Trophoblast cell (in vitro differentiated cells and primary cell): ENCODE data around the gene NTM.

Source experiments
- DNase-seq, 2 donors: peaks; one replicate each; pipeline ENCODE4 v3.0.0-alpha.2; 2016
- H2AFZ ChIP-seq: 2 replicates; pipeline ENCODE4 v1.6.1; 2013; ENCODE audit warnings: low read length, moderate library complexity, mild to moderate bottlenecking; ENCODE audit not compliant: insufficient read depth, poor library complexity
- H2AK5ac ChIP-seq: 2 replicates; pipeline ENCODE4 v1.6.1; 2013; ENCODE audit warnings: mild to moderate bottlenecking, low read length
- H2BK120ac ChIP-seq: 2 replicates; pipeline ENCODE4 v1.6.1; 2013; ENCODE audit warnings: low read length, mild to moderate bottlenecking, moderate library complexity; ENCODE audit not compliant: insufficient read depth, poor library complexity
- H2BK12ac ChIP-seq: 2 replicates; pipeline ENCODE4 v1.6.1; 2013; ENCODE audit warnings: mild to moderate bottlenecking, low read length, moderate library complexity
- H2BK5ac ChIP-seq: 2 replicates; pipeline ENCODE4 v1.6.1; 2013; ENCODE audit warnings: low read length, low read depth, moderate library complexity, mild to moderate bottlenecking; ENCODE audit not compliant: poor library complexity
- H3K14ac ChIP-seq: 2 replicates; pipeline ENCODE4 v1.6.1; 2013; ENCODE audit warnings: mild to moderate bottlenecking, low read length
- H3K18ac ChIP-seq: 2 replicates; pipeline ENCODE4 v1.6.1; 2013; ENCODE audit warnings: mild to moderate bottlenecking, low read length
- H3K23ac ChIP-seq: 2 replicates; pipeline ENCODE4 v1.6.1; 2013; ENCODE audit warnings: low read length
- H3K27ac ChIP-seq: 2 replicates; pipeline ENCODE4 v1.5.1; 2013; ENCODE audit warnings: low read depth, mild to moderate bottlenecking, inconsistent platforms, low read length, moderate library complexity
- H3K27me3 ChIP-seq: 2 replicates; pipeline ENCODE4 v1.6.1; 2013; ENCODE audit warnings: inconsistent platforms, mild to moderate bottlenecking, low read length, moderate library complexity; ENCODE audit not compliant: insufficient read depth
- H3K36me3 ChIP-seq, 2 experiments: 1 replicate in 1 of 2; 2 replicates in 1 of 2; pipeline ENCODE4 v1.6.1; 2013; ENCODE audit warnings: low read length in 2 of 2, mild to moderate bottlenecking in 2 of 2, moderate library complexity in 1 of 2; ENCODE audit not compliant: insufficient read depth in 2 of 2, control insufficient read depth in 1 of 2
- H3K4ac ChIP-seq: 2 replicates; pipeline ENCODE4 v1.6.1; 2013; ENCODE audit warnings: low read depth, mild to moderate bottlenecking, low read length, moderate library complexity
- H3K4me1 ChIP-seq, 2 experiments: 1 replicate in 1 of 2; 2 replicates in 1 of 2; pipeline ENCODE4 v1.6.1; 2013; ENCODE audit warnings: low read length in 2 of 2, mild to moderate bottlenecking in 2 of 2, moderate library complexity in 1 of 2; ENCODE audit not compliant: insufficient read depth in 2 of 2, control insufficient read depth in 1 of 2
- H3K4me2 ChIP-seq: 2 replicates; pipeline ENCODE4 v1.6.1; 2013; ENCODE audit warnings: inconsistent platforms, mild to moderate bottlenecking, low read length, moderate library complexity
- H3K4me3 ChIP-seq: 2 replicates; pipeline ENCODE4 v1.5.1; 2013; ENCODE audit warnings: mild to moderate bottlenecking, low read depth, low read length, inconsistent platforms
- H3K79me1 ChIP-seq: one replicate; pipeline ENCODE4 v1.6.1; 2013; ENCODE audit warnings: low read length
- H3K79me2 ChIP-seq: 2 replicates; pipeline ENCODE4 v1.6.1; 2013; ENCODE audit warnings: low read length, mild to moderate bottlenecking; ENCODE audit not compliant: control insufficient read depth, insufficient read depth, poor library complexity
- H3K9ac ChIP-seq: 2 replicates; pipeline ENCODE4 v1.6.1; 2013; ENCODE audit warnings: mild to moderate bottlenecking, low read length
- H3K9me3 ChIP-seq: 2 replicates; pipeline ENCODE4 v1.6.1; 2013; ENCODE audit warnings: low read depth, mild to moderate bottlenecking, control low read depth, inconsistent platforms, low read length; ENCODE audit not compliant: insufficient read depth
- H4K12ac ChIP-seq: 2 replicates; pipeline ENCODE4 v1.6.1; 2013; ENCODE audit warnings: low read depth, mild to moderate bottlenecking, low read length, moderate library complexity
- H4K8ac ChIP-seq: 2 replicates; pipeline ENCODE4 v1.6.1; 2013; ENCODE audit warnings: low read depth, mild to moderate bottlenecking, low read length, moderate library complexity
- H4K91ac ChIP-seq: one replicate; pipeline ENCODE4 v1.6.1; 2013; ENCODE audit warnings: low read depth, mild to moderate bottlenecking, low read length, moderate library complexity
- WGBS: extraction: QIAGEN DNeasy Blood & Tissue Kit; methylation state at CpG from one replicate; pipeline ENCODE4 v1.1.7; 2013; ENCODE audit warnings: missing lambda C conversion rate; ENCODE audit not compliant: insufficient read length, insufficient coverage; ENCODE audit errors: extremely low coverage; 5-methylcytosine and 5-hydroxymethylcytosine counted together

Gene NTM

DNA sequence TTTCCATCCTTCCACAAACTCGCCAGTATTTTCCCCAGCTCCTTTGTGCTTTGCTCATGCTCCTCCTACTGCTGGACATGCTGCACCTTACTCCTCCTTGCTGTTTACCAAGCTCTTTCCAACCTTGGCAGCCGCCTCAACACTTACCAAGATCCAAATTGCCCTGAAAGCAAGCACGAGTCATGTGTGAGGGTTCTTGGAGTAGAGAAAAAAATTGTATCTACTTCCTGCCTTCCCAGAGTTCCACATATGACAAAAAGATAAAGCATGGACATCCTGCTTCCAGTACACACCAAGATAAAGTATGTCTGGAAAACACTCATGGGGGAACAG, 767.5 kb downstream of the NTM start:
- Histone ChIP-seq H3K9ac (peak overlapping the region; percentile 62), H3K27me3 (no peaks in the 10 kb centered on the region), H3K14ac (no peak overlapping the region), H3K79me2 (no peaks in the 10 kb centered on the region), H3K36me3 (no peaks in the 10 kb centered on the region), H2AK5ac (no peak overlapping the region), H3K4me2 (no peak overlapping the region), H3K4me3 (no peak overlapping the region), H4K91ac (no peak overlapping the region), H4K12ac (no peak overlapping the region), H3K4ac (no peak overlapping the region), H3K79me1 (no peaks in the 10 kb centered on the region), H3K9me3 (peaks cover 1% of the 10 kb centered on the region), H3K23ac (no peak overlapping the region), H2AFZ (no peak overlapping the region), H3K4me1 (no peaks in the 10 kb centered on the region), H3K27ac (no peak overlapping the region), H4K8ac (no peak overlapping the region), H3K18ac (no peak overlapping the region), H2BK120ac (no peak overlapping the region), H2BK5ac (no peak overlapping the region), H2BK12ac (no peak overlapping the region)
- DNase-seq = no peak
- no CpG with 5 or more reads among the region's 3 CpGs for WGBS

DNA sequence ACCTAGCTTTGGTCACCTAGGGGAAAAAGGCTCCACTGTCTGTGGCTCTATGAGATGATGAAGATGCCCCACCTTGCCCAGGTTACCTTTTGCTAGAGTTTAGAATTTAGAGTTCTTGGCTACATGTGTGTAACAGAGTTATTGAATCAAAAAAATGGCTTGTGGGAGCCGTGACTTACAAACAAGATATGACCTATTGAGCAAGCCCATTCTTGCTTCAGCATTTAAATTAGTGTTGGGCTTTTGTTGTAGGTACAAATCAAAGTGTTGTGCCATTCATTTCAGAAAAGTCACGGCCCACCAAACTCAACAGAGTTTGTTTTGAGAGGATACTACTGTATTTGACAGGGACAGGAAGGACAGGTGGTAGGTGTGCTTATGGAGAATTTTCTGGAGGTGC, 768.8 kb downstream of the NTM start:
- Histone ChIP-seq H3K18ac (no peak overlapping the region), H2AFZ (no peak overlapping the region), H4K8ac (no peak overlapping the region), H3K79me2 (no peaks in the 10 kb centered on the region), H4K12ac (no peak overlapping the region), H3K79me1 (no peaks in the 10 kb centered on the region), H3K4me1 (no peaks in the 10 kb centered on the region), H3K4ac (no peak overlapping the region), H3K23ac (no peak overlapping the region), H2AK5ac (no peak overlapping the region), H3K36me3 (no peaks in the 10 kb centered on the region), H2BK120ac (no peak overlapping the region), H2BK12ac (no peak overlapping the region), H3K4me3 (no peak overlapping the region), H3K9me3 (peaks cover 1% of the 10 kb centered on the region), H3K27me3 (no peaks in the 10 kb centered on the region), H3K9ac (no peak overlapping the region), H2BK5ac (no peak overlapping the region), H3K4me2 (no peak overlapping the region), H4K91ac (no peak overlapping the region), H3K14ac (no peak overlapping the region), H3K27ac (no peak overlapping the region)
- DNase-seq = no peak
- no CpG with 5 or more reads among the region's 2 CpGs for WGBS

DNA sequence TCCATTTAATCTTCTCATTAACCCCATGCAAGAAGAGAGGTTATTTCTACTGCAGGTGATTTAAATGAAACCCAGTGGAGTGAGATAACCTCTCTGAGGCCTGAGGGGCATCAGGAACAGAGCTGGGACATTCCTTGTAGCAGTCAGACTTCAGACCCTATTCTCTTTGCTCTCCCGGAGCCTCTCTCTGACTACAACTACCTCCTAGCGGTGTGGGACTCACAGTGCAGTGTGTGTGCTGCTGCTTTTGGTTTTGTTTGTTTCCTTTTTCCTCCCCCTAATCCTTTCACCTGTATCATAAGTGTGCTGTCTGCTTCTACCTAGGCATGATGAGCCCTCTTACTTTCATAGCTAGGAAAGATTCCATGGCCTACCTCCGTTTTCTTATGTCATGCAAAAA, 769.6 kb downstream of the NTM start:
- Histone ChIP-seq H3K9ac (no peak overlapping the region), H2AFZ (no peak overlapping the region), H4K91ac (no peak overlapping the region), H2BK120ac (no peak overlapping the region), H3K4me2 (no peak overlapping the region), H3K18ac (no peak overlapping the region), H3K14ac (no peak overlapping the region), H3K23ac (no peak overlapping the region), H3K4me1 (no peaks in the 10 kb centered on the region), H3K27me3 (no peaks in the 10 kb centered on the region), H4K8ac (no peak overlapping the region), H2AK5ac (no peak overlapping the region), H2BK12ac (no peak overlapping the region), H2BK5ac (no peak overlapping the region), H3K79me1 (no peaks in the 10 kb centered on the region), H3K36me3 (no peaks in the 10 kb centered on the region), H4K12ac (no peak overlapping the region), H3K9me3 (peaks cover 1% of the 10 kb centered on the region), H3K4ac (no peak overlapping the region), H3K4me3 (no peak overlapping the region), H3K27ac (no peak overlapping the region), H3K79me2 (no peaks in the 10 kb centered on the region)
- no peak for DNase-seq
- WGBS = no CpG with 5 or more reads among the region's 3 CpGs

DNA sequence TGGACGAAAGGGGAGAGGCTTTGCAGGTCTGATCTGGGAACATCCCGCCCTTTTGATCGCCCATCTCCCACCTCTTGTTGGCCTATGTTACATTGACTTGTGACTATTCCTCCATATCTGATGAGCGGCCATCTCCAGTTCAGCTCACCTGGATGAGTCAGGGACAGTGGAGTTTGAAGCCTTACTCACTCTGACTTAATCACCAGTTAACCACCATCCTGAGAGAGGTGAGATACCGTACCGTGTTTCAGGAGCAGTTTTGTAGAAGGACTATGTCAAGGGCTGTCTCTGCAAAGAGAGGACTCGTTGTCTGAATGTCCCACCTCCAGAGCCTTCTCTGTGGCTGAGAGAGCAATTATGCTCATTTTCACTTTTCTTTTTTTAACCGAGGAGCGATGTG, 771.7 kb downstream of the NTM start:
- no peaks in the 10 kb centered on the region for H3K4me1 ChIP-seq
- no peaks in the 10 kb centered on the region for H3K79me1 ChIP-seq
- H3K9ac ChIP-seq = no peak overlapping the region
- H2AK5ac ChIP-seq = no peak overlapping the region
- no peak for DNase-seq
- no peak overlapping the region for H3K23ac ChIP-seq
- WGBS = no CpG with 5 or more reads among the region's 9 CpGs
- no peak overlapping the region for H3K4me3 ChIP-seq
- no peak overlapping the region for H3K4me2 ChIP-seq
- H2BK12ac ChIP-seq = no peak overlapping the region
- H3K9me3 ChIP-seq = peaks cover 1% of the 10 kb centered on the region
- no peak overlapping the region for H4K91ac ChIP-seq
- no peaks in the 10 kb centered on the region for H3K36me3 ChIP-seq
- no peak overlapping the region for H4K8ac ChIP-seq
- H3K79me2 ChIP-seq = no peaks in the 10 kb centered on the region
- H2BK5ac ChIP-seq = no peak overlapping the region
- no peak overlapping the region for H3K18ac ChIP-seq
- H3K14ac ChIP-seq = no peak overlapping the region
- no peak overlapping the region for H4K12ac ChIP-seq
- no peak overlapping the region for H3K27ac ChIP-seq
- H2BK120ac ChIP-seq = no peak overlapping the region
- H2AFZ ChIP-seq = no peak overlapping the region
- no peak overlapping the region for H3K4ac ChIP-seq
- no peaks in the 10 kb centered on the region for H3K27me3 ChIP-seq

DNA sequence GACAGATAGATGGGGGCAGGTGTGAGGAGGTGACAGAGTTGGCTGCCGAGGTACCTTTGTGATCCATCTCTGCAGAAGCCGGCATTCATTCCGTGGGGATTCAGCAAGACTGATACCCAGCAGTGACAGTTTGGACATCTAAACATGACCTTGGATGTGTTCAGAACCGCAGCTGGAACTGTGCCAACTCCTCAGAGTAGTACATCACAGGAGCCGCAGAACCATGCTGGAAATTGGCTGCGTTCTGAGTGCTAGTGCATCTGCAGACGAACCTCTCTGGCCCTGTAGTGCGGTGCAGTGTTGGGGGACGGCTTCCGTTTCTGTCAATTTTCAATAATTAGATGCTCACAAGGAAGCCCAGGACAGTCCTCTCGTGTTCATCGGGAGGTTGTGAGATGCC, 772.1 kb downstream of the NTM start:
- H4K8ac ChIP-seq = no peak overlapping the region
- no peak overlapping the region for H3K14ac ChIP-seq
- DNase-seq = no peak
- H2BK120ac ChIP-seq = no peak overlapping the region
- H3K79me1 ChIP-seq = no peaks in the 10 kb centered on the region
- WGBS = no CpG with 5 or more reads among the region's 12 CpGs
- H4K12ac ChIP-seq = no peak overlapping the region
- no peak overlapping the region for H3K4me3 ChIP-seq
- no peak overlapping the region for H3K9ac ChIP-seq
- H3K18ac ChIP-seq = no peak overlapping the region
- no peaks in the 10 kb centered on the region for H3K4me1 ChIP-seq
- no peak overlapping the region for H4K91ac ChIP-seq
- no peak overlapping the region for H3K27ac ChIP-seq
- no peaks in the 10 kb centered on the region for H3K36me3 ChIP-seq
- no peaks in the 10 kb centered on the region for H3K27me3 ChIP-seq
- H3K4me2 ChIP-seq = no peak overlapping the region
- no peak overlapping the region for H2AK5ac ChIP-seq
- no peak overlapping the region for H2BK5ac ChIP-seq
- no peak overlapping the region for H3K23ac ChIP-seq
- H3K9me3 ChIP-seq = peaks cover 1% of the 10 kb centered on the region
- no peak overlapping the region for H3K4ac ChIP-seq
- H2AFZ ChIP-seq = no peak overlapping the region
- no peak overlapping the region for H2BK12ac ChIP-seq
- H3K79me2 ChIP-seq = no peaks in the 10 kb centered on the region
